GM12878 (cell line): ENCODE data around the gene LONRF2.

ENCODE experiments used
- CTCF ChIP-seq, 3 experiments: IDR thresholded peaks in 2 of 3; conservative IDR thresholded peaks in 1 of 3; 2 replicates each; pipeline ENCODE4 v1.5.1; 2011; ENCODE audit warnings: low read depth in 3 of 3, low read length in 3 of 3, mild to moderate bottlenecking in 3 of 3, control low read depth in 2 of 3, moderate library complexity in 2 of 3, inconsistent platforms in 1 of 3, mixed read lengths in 1 of 3; ENCODE audit not compliant: control insufficient read depth in 2 of 3, insufficient read depth in 1 of 3; ENCODE audit errors: extremely low read depth in 1 of 3
- ELK1 ChIP-seq: IDR thresholded peaks from 2 replicates; pipeline ENCODE4 v1.6.1; 2012; ENCODE audit warnings: low read depth, low read length, improper control_type of control experiment
- EZH2 ChIP-seq: IDR thresholded peaks from 2 replicates; pipeline ENCODE4 v1.6.1; 2012; ENCODE audit warnings: low read depth, mild to moderate bottlenecking, control low read depth, inconsistent platforms, low read length, borderline replicate concordance; ENCODE audit not compliant: control insufficient read depth
- HDAC2 ChIP-seq: fragments of 200-600 bp; sonication (generic); IDR thresholded peaks from 2 replicates; pipeline ENCODE4 v1.6.1; 2017
- JUND ChIP-seq: IDR thresholded peaks from 2 replicates; pipeline ENCODE4 v1.6.1; 2012; ENCODE audit warnings: low read depth, mild to moderate bottlenecking, low read length, improper control_type of control experiment, moderate library complexity
- POLR2A ChIP-seq: IDR thresholded peaks from 2 replicates; pipeline ENCODE4 v1.6.1; 2011; ENCODE audit warnings: low read depth, mild to moderate bottlenecking, low read length
- WRNIP1 ChIP-seq: IDR thresholded peaks from 2 replicates; pipeline ENCODE4 v1.6.1; 2011; ENCODE audit warnings: low read depth, low read length, improper control_type of control experiment, borderline replicate concordance

- TF ChIP-seq HDAC2 = no peak
- no peak for TF ChIP-seq ELK1
- TF ChIP-seq WRNIP1 = no peak
- no peak for TF ChIP-seq POLR2A
- TF ChIP-seq EZH2 = no peak
- TF ChIP-seq CTCF (IDR thresholded peaks at IDR 0.05 in 2 of 3, conservative IDR thresholded peaks at IDR 0.05 in 1 of 3; ENCODE audit: control insufficient read depth in 2 of 3, extremely low read depth in 1 of 3, insufficient read depth in 1 of 3, low read depth in 3 of 3, low read length in 3 of 3) = no peak
- TF ChIP-seq JUND = no peak
These were observed 48.9 kb downstream of the LONRF2 start for GRCh38 chr2:100273387-100273786.
